ENCODE data around the gene CRTC3.

Gene CRTC3

DNA sequence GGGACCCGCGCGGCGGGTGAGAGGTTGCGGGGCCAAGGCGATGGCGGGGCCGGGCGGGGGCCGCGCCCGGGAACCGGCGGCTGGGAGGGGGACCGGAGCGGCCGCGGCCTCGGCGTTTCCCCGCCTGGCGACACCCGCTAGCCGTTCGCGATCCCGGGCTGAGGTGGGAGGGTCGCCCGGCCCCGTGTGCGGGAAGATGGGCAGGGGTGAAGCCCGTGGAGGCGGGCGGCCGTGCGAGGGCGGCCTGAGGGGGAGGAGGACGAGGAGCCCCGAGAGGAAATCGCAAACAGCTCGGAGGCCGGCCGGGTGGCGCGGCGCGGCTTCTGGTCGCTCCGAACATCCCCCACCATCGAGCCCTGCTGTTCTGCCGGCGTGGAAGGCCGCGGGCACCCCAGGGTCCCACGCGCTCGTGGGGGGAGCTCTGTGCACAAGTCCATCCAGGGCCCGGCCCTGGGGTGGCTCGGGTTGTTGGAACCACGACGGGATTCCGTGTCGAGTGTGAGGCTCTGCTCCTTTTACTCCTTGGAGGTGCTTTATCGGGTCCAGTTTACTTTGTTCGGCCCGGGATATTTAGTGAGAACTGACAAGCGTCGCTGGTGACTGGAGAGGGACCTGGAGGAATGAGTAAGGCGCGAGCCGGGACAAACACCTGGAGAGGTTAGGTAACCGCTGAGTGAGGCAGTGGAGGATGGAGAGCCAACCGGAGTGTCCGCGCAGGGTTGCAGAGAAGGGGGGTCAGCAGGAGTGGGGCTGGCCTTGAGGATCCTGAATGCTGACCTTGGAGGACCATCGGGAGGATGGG, 728 bp downstream of the CRTC3 start:
- no peak for TF ChIP-seq Cebpa-rat (IDR thresholded peaks at IDR 0.05)
- H3K27ac ChIP-seq, result peak overlapping the region; percentile 87 to 96 (median 93)
- peak overlapping the region; percentile 77 to 90 (median 86) for H3K4me3 ChIP-seq
- peaks cover 22 to 50% (median 29%) of the 10 kb centered on the region in 10 experiments for H3K4me1 ChIP-seq
- H3K36me3 ChIP-seq, result peaks cover 0 to 11% (median 0%) of the 10 kb centered on the region in 11 experiments; a peak in 2 of 22 replicates
- H4K20me1 ChIP-seq, result peaks cover 8 to 53% (median 48%) of the 10 kb centered on the region in 11 experiments; a peak in 19 of 22 replicates
- peak overlapping the region; percentile 91 to 98 (median 96) for H3K9ac ChIP-seq
- no peaks in the 10 kb centered on the region for H3K9me3 ChIP-seq (replicated peaks in 1 of 11)
- no peaks in the 10 kb centered on the region for H3K27me3 ChIP-seq
- H3K4me2 ChIP-seq, result peak overlapping the region; percentile 85 to 98 (median 95)

- Histone ChIP-seq H4K20me1 (peaks cover 11 to 60% (median 55%) of the 10 kb centered on the region in 11 experiments; a peak in 20 of 22 replicates), H3K4me1 (peaks cover 22 to 54% (median 29%) of the 10 kb centered on the region in 10 experiments), H3K9me3 (replicated peaks in 1 of 11) (no peaks in the 10 kb centered on the region), H3K27ac (peak overlapping the region in 7 of 11 experiments; percentile 87 to 96 (median 94); a peak in 10 of 22 replicates), H3K4me3 (peak overlapping the region; percentile 77 to 90 (median 86)), H3K4me2 (peak overlapping the region; percentile 85 to 98 (median 95)), H3K36me3 (peaks cover 0 to 11% (median 0%) of the 10 kb centered on the region in 11 experiments; a peak in 3 of 22 replicates), H3K9ac (peak overlapping the region; percentile 91 to 98 (median 96)), H3K27me3 (no peaks in the 10 kb centered on the region)
- no peak for TF ChIP-seq Cebpa-rat (IDR thresholded peaks at IDR 0.05)
Measured at GRCh38 chr15:90531147-90531546, 1.4 kb downstream of the CRTC3 start.

- peaks cover 16 to 38% (median 27%) of the 10 kb centered on the region in 11 experiments; a peak in 21 of 22 replicates for H3K36me3 ChIP-seq
- peaks cover 22 to 97% (median 91%) of the 10 kb centered on the region in 11 experiments; a peak in 21 of 22 replicates for H4K20me1 ChIP-seq
- H3K4me3 ChIP-seq, result no peak overlapping the region
- H3K4me2 ChIP-seq, result no peak overlapping the region
- H3K27ac ChIP-seq, result no peak overlapping the region
- H3K4me1 ChIP-seq, result peaks cover 9 to 44% (median 15%) of the 10 kb centered on the region in 10 experiments
- no peaks in the 10 kb centered on the region for H3K27me3 ChIP-seq
- TF ChIP-seq Cebpa-rat (IDR thresholded peaks at IDR 0.05), result no peak
- no peaks in the 10 kb centered on the region for H3K9me3 ChIP-seq (replicated peaks in 1 of 11)
- H3K9ac ChIP-seq, result no peak overlapping the region
Measured at GRCh38 chr15:90535254-90535653, 5.5 kb downstream of the CRTC3 start.

DNA sequence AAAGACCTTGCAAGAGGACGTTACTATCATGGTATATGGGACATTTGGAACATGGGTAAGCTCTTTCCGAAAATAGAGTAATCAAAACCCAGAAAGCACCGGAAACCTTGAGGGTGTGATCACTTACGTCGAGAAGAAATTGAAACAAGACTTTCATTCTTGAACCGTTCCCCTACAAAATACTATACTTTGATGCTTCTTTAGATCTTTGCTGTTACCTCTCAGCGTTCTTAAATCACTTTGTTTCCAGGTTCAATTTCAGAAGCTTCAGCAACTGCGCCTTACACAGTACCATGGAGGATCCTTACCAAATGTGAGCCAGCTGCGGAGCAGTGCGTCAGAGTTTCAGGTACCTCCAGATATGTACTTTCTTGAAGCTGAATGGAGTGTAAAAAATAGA, 10.1 kb downstream of the CRTC3 start:
- no peak overlapping the region for H3K9ac ChIP-seq
- no peak for TF ChIP-seq Cebpa-rat (IDR thresholded peaks at IDR 0.05)

DNA sequence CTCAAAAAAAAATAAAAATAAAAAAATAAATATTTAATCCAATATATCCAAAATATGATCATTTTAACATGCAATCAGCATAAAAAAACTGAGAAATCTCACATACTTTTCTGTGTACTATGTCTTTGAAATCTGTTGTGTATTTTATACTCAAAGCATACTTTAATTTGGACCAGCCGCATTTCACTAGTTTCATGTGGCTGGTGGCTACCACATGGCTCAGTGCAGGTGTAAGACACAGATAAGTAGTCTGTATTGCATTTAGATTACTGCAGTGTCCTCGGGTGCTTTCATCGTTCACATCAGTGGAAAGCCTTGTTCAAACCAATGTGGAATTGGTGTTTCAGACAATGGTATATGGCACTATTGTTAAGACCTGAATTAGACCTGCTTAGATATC, 11.0 kb downstream of the CRTC3 start:
- no peak overlapping the region for H3K4me3 ChIP-seq
- no peak for TF ChIP-seq Cebpa-rat (IDR thresholded peaks at IDR 0.05)
- no peaks in the 10 kb centered on the region for H3K9me3 ChIP-seq (replicated peaks in 1 of 11)
- H3K36me3 ChIP-seq, result peaks cover 23 to 88% (median 70%) of the 10 kb centered on the region in 11 experiments
- no peak overlapping the region for H3K9ac ChIP-seq
- H4K20me1 ChIP-seq, result peaks cover 14 to 93% (median 40%) of the 10 kb centered on the region in 11 experiments; a peak in 18 of 22 replicates
- H3K4me2 ChIP-seq, result no peak overlapping the region
- peaks cover 0 to 7% (median 0%) of the 10 kb centered on the region in 10 experiments; a peak in 1 of 20 replicates for H3K4me1 ChIP-seq
- H3K27me3 ChIP-seq, result no peaks in the 10 kb centered on the region
- no peak overlapping the region for H3K27ac ChIP-seq

More for the DNA sequence above, 10.1 kb downstream of the CRTC3 start:
- no peaks in the 10 kb centered on the region for H3K27me3 ChIP-seq
- peaks cover 0 to 8% (median 0%) of the 10 kb centered on the region in 10 experiments; a peak in 2 of 20 replicates for H3K4me1 ChIP-seq
- H3K4me3 ChIP-seq, result no peak overlapping the region
- peaks cover 19 to 83% (median 67%) of the 10 kb centered on the region in 11 experiments for H3K36me3 ChIP-seq
- peaks cover 18 to 97% (median 50%) of the 10 kb centered on the region in 11 experiments; a peak in 18 of 22 replicates for H4K20me1 ChIP-seq
- H3K27ac ChIP-seq, result no peak overlapping the region
- no peaks in the 10 kb centered on the region for H3K9me3 ChIP-seq (replicated peaks in 1 of 11)
- no peak overlapping the region for H3K4me2 ChIP-seq

DNA sequence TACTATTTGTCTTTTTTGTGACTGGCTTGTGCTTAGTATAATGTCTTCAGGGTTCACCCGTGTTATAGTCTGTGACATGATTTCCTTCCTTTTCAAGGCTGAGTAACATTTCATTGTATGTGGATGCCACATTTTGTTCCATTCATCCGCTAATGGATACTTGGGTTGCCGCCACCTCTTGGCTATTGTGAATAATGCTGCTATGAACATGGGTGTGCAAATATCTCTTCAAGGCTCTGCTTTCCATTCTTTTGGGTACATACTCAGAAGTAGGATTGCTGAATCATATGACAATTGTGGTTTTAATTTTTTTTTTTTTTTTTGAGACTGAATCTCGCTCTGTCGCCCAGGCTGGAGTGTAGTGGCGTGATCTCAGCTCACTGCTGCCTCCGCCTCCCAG, 15.4 kb downstream of the CRTC3 start:
- H3K4me1 ChIP-seq, result peaks cover 0 to 18% (median 1%) of the 10 kb centered on the region in 10 experiments; a peak in 10 of 20 replicates
- H4K20me1 ChIP-seq, result peaks cover 0 to 77% (median under 1%) of the 10 kb centered on the region in 11 experiments; a peak in 11 of 22 replicates
- TF ChIP-seq Cebpa-rat (IDR thresholded peaks at IDR 0.05), result no peak
- peaks cover 28 to 74% (median 62%) of the 10 kb centered on the region in 11 experiments for H3K36me3 ChIP-seq
- no peak overlapping the region for H3K27ac ChIP-seq
- no peaks in the 10 kb centered on the region for H3K27me3 ChIP-seq
- no peak overlapping the region for H3K4me3 ChIP-seq
- H3K9ac ChIP-seq, result no peak overlapping the region
- no peaks in the 10 kb centered on the region for H3K9me3 ChIP-seq (replicated peaks in 1 of 11)
- H3K4me2 ChIP-seq, result no peak overlapping the region

DNA sequence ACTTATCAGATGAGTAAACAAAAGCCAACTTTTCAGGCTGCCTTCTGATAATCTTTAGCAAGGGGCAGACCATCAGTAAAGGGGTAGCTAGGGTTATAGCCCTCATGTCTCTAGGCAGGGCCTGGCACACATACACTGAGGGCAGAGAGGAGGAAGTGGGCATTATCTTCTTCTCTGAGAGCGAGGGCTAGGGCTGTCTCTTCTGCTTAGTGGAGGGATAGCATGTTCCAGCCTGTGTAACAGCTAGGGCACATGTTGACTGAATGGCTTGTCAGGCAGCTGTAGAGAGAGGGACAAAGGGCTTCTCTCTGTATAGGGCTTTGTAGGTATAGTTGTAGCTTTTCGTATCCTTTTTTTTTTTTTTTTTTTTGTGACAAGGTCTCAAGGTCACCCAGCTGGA, 17.8 kb downstream of the CRTC3 start:
- H3K4me3 ChIP-seq, result no peak overlapping the region
- no peak overlapping the region for H3K27ac ChIP-seq
- no peaks in the 10 kb centered on the region for H3K27me3 ChIP-seq
- peaks cover 9 to 42% (median 20%) of the 10 kb centered on the region in 10 experiments for H3K4me1 ChIP-seq
- no peak for TF ChIP-seq Cebpa-rat (IDR thresholded peaks at IDR 0.05)
- H3K4me2 ChIP-seq, result peak overlapping the region in 3 of 11 experiments; percentile 13 to 41 (median 34); a peak in 5 of 22 replicates
- no peaks in the 10 kb centered on the region for H3K9me3 ChIP-seq (replicated peaks in 1 of 11)
- 0 out of 22 replicates have a peak overlapping the region, but pooled peaks of 2 of the 11 experiments have one; percentile 3 to 16 for H3K9ac ChIP-seq
- H4K20me1 ChIP-seq, result peaks cover 0 to 75% (median 0%) of the 10 kb centered on the region in 11 experiments; a peak in 9 of 22 replicates
- H3K36me3 ChIP-seq, result peaks cover 19 to 65% (median 52%) of the 10 kb centered on the region in 11 experiments

DNA sequence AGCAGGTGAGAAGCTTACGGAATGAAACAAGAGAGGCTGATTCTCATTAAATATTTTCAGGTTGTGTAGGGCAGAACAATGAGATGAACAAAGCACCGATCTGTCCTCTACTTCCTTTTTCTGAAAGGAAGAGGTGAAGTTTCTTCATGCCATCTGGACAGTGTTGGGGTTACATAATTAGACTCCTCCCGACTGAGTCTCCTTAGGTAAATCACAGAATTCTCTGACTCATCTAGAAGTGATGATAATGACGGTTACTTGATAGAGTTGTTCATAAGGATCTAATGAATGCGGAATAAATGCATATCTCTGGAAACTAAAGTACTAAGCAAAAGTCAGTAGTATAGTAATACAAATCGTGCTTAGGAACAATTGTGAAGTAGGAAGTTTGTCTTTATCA, 21.2 kb downstream of the CRTC3 start:
- Histone ChIP-seq H3K9me3 (replicated peaks in 1 of 11) (no peaks in the 10 kb centered on the region), H3K36me3 (peaks cover 35 to 62% (median 48%) of the 10 kb centered on the region in 11 experiments; a peak in 21 of 22 replicates), H3K27ac (peak overlapping the region in 7 of 11 experiments; percentile 18 to 66 (median 42); a peak in 10 of 22 replicates), H3K27me3 (no peaks in the 10 kb centered on the region), H3K4me2 (peak overlapping the region; percentile 33 to 79 (median 64)), H3K4me3 (no peak overlapping the region), H4K20me1 (peaks cover 0 to 74% (median 13%) of the 10 kb centered on the region in 11 experiments; a peak in 7 of 22 replicates), H3K9ac (peak overlapping the region in 4 of 11 experiments; percentile 6 to 43 (median 14); a peak in 2 of 22 replicates), H3K4me1 (peaks cover 9 to 56% (median 25%) of the 10 kb centered on the region in 10 experiments)
- TF ChIP-seq Cebpa-rat (IDR thresholded peaks at IDR 0.05), result no peak

All from BLaER1 treated with 17β-estradiol and CSF1 and Interleukin-3, amounts not matched to agents 10 nM and 100 nM (cell line).